SU-DHL-6 (cell line): ENCODE measurements around the gene PGLYRP3.
"Not testable (repeated sequence)": the region's sequence is repeated elsewhere in the genome, so short reads cannot be mapped to it uniquely, and the experiment has no call there.

Source experiments
- H2AFZ ChIP-seq: fragments of 200-600 bp; sonication (generic); 2 replicates; pipeline ENCODE4 v1.6.1; 2014; ENCODE audit warnings: low read depth, mild to moderate bottlenecking, moderate library complexity, mixed read lengths, antibody characterized with exemption, low read length; ENCODE audit not compliant: severe bottlenecking
- H3F3A ChIP-seq: fragments of 200-600 bp; shearing (Covaris generic); 2 replicates; pipeline ENCODE4 v1.6.0; 2016; ENCODE audit warnings: antibody characterized with exemption, mild to moderate bottlenecking; ENCODE audit not compliant: insufficient read depth
- H3K27ac ChIP-seq: fragments of 200-600 bp; sonication (generic); 2 replicates; pipeline ENCODE4 v1.5.1; 2016; ENCODE audit warnings: low read depth, mild to moderate bottlenecking, low read length, moderate library complexity, mixed read lengths
- H3K27me3 ChIP-seq: fragments of 200-600 bp; sonication (generic), shearing (Covaris generic); 2 replicates; pipeline ENCODE4 v1.6.0; 2014; ENCODE audit warnings: mild to moderate bottlenecking, low read length
- H3K36me3 ChIP-seq: fragments of 200-600 bp; sonication (generic); 2 replicates; pipeline ENCODE4 v1.6.1; 2014; ENCODE audit warnings: mild to moderate bottlenecking, low read length, mixed read lengths
- H3K4me2 ChIP-seq: fragments of 300-600, 200-600 bp; shearing (Covaris generic), sonication (generic); 2 replicates; pipeline ENCODE4 v1.6.0; 2014; ENCODE audit warnings: low read length, low read depth, mild to moderate bottlenecking; ENCODE audit not compliant: poor library complexity, severe bottlenecking
- H3K4me3 ChIP-seq: fragments of 200-600 bp; sonication (generic); 2 replicates; pipeline ENCODE4 v1.5.1; 2014; ENCODE audit warnings: antibody characterized with exemption, low read length, mild to moderate bottlenecking, mixed read lengths; ENCODE audit not compliant: insufficient read depth, poor library complexity, severe bottlenecking
- H3K79me2 ChIP-seq: fragments of 200-600 bp; sonication (generic); 2 replicates; pipeline ENCODE4 v1.6.1; 2014; ENCODE audit warnings: mild to moderate bottlenecking, low read length, moderate library complexity; ENCODE audit not compliant: insufficient read depth
- H3K9ac ChIP-seq: fragments of 200-600 bp; sonication (generic); 2 replicates; pipeline ENCODE4 v1.7.0; 2014; ENCODE audit warnings: mild to moderate bottlenecking, low read length
- H3K9me2 ChIP-seq: fragments of 200-600 bp; sonication (generic); replicated peaks from 2 replicates; pipeline ENCODE4 v1.6.1; 2014; ENCODE audit warnings: low read length; ENCODE audit not compliant: insufficient read depth
- H3K9me3 ChIP-seq: fragments of 200-600 bp; sonication (generic); 2 replicates; pipeline ENCODE4 v1.6.1; 2014; ENCODE audit warnings: low read length, mixed read lengths; ENCODE audit not compliant: insufficient read depth
- H4K20me1 ChIP-seq: fragments of 200-600 bp; sonication (generic); 2 replicates; pipeline ENCODE4 v1.6.1; 2014; ENCODE audit warnings: low read depth, mild to moderate bottlenecking, antibody characterized with exemption, low read length, moderate library complexity, mixed read lengths
- EZH2phosphoT487 ChIP-seq: fragments of 200-600 bp; sonication (generic), shearing (Covaris generic); conservative IDR thresholded peaks from 2 replicates; pipeline ENCODE4 v1.6.1; 2018; ENCODE audit warnings: mild to moderate bottlenecking, antibody characterized with exemption, low read length, moderate library complexity, mixed read lengths
- TF ChIP-seq, protein P1 (sequence below): fragments of 200-600 bp; sonication (generic); IDR thresholded peaks from one replicate; pipeline ENCODE4 v1.5.1; 2017; ENCODE audit warnings: antibody characterized with exemption, mild to moderate bottlenecking, low read length, moderate library complexity; ENCODE audit not compliant: insufficient read depth, poor library complexity, severe bottlenecking

The PGLYRP3 gene

DNA sequence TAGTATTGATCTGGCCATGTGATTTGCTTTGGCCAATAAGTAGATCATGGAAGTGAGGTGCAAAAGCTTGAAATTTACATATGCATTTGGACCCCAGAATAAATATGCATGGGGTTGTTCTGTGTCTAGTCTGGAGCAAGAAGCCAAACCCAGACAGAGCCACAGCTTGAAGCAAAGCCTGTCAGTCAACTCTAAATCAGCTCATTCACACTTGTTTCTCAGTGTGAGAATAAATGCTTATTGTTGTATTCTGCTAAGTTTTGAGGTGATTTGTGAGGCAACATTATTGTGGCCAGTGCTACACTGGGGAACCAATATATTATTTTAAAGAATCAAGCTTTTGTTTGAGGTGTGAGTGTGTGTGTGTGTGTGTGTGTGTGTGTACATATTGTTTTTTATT, 12.2 kb upstream of the PGLYRP3 start:
- Histone ChIP-seq H2AFZ (no peak overlapping the region), H3K4me3 (no peak overlapping the region), H3K36me3 (no peaks in the 10 kb centered on the region), H3K9me2 (no peaks in the 10 kb centered on the region), H3K9me3 (no peaks in the 10 kb centered on the region), H4K20me1 (no peaks in the 10 kb centered on the region), H3F3A (no peaks in the 10 kb centered on the region), H3K79me2 (no peaks in the 10 kb centered on the region), H3K4me2 (no peak overlapping the region), H3K9ac (no peak overlapping the region), H3K27me3 (no peaks in the 10 kb centered on the region), H3K27ac (no peak overlapping the region)
- no peak for TF ChIP-seq EZH2phosphoT487
- TF ChIP-seq, protein P1, sequence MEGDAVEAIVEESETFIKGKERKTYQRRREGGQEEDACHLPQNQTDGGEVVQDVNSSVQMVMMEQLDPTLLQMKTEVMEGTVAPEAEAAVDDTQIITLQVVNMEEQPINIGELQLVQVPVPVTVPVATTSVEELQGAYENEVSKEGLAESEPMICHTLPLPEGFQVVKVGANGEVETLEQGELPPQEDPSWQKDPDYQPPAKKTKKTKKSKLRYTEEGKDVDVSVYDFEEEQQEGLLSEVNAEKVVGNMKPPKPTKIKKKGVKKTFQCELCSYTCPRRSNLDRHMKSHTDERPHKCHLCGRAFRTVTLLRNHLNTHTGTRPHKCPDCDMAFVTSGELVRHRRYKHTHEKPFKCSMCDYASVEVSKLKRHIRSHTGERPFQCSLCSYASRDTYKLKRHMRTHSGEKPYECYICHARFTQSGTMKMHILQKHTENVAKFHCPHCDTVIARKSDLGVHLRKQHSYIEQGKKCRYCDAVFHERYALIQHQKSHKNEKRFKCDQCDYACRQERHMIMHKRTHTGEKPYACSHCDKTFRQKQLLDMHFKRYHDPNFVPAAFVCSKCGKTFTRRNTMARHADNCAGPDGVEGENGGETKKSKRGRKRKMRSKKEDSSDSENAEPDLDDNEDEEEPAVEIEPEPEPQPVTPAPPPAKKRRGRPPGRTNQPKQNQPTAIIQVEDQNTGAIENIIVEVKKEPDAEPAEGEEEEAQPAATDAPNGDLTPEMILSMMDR, result no peak

DNA sequence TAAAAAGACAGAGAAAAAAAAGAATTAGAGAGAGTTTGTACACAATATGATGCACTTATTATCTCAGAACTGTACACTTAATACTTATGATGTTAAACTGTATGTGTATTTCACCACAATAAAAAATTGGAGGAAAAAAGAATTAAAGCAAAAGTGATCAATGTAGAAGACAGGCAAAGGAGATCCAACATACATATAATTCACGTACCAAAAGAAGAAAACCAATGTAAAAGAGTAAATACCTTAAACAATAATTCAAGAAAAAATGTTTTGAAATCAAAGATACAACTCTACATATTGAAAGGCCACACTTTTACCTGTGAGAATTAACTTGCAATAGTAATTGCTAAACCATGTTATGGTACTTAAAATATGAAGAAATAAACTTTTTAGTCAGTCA, 9.8 kb upstream of the PGLYRP3 start:
- Histone ChIP-seq H3F3A (no peaks in the 10 kb centered on the region), H3K9me3 (no peaks in the 10 kb centered on the region), H3K4me2 (no peak overlapping the region), H3K4me3 (no peak overlapping the region), H3K9me2 (no peaks in the 10 kb centered on the region), H3K79me2 (no peaks in the 10 kb centered on the region), H3K27ac (no peak overlapping the region), H3K9ac (no peak overlapping the region), H3K27me3 (no peaks in the 10 kb centered on the region), H3K36me3 (no peaks in the 10 kb centered on the region), H2AFZ (no peak overlapping the region), H4K20me1 (no peaks in the 10 kb centered on the region)
- TF ChIP-seq EZH2phosphoT487, result no peak
- TF ChIP-seq, protein P1, result no peak

DNA sequence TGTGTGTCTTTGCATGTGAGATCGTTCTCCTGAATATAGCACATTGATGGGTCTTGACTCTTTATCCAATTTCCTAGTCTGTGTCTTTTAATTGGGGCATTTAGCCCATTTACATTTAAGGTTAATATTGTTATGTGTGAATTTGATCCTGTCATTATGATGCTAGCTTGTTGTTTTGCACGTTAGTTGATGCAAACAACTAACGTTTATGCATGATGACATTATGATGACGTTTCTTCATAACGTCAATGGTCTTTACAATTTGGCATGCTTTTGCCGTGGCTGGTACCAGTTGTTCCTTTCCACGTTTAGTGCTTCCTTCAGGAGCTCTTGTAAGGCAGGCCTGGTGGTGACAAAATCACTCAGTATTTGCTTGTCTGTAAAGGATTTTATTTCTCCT, 5.4 kb upstream of the PGLYRP3 start:
- H3K9me2 ChIP-seq, result not testable (repeated sequence)

DNA sequence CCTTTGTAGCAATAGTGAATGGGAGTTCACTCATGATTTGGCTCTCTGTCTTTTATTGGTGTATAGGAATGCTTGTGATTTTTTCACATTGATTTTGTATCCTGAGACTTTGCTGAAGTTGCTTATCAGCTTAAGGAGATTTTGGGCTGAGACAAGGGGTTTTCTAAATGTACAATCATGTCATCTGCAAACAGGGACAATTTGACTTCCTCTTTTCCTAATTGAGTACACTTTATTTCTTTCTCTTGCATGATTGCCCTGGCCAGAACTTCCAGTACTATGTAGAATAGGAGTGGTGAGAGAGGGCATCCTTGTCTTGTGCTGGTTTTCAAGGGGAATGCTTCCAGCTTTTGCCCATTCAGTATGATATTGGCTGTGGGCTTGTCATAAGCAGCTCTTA, 3.3 kb upstream of the PGLYRP3 start:
- H3K79me2 ChIP-seq, H3K27me3 ChIP-seq, H3K4me2 ChIP-seq, H4K20me1 ChIP-seq, H3K27ac ChIP-seq, H2AFZ ChIP-seq, H3K4me3 ChIP-seq, H3F3A ChIP-seq, H3K36me3 ChIP-seq, H3K9me3 ChIP-seq, H3K9me2 ChIP-seq, H3K9ac ChIP-seq: not testable (repeated sequence)

More for the DNA sequence above, 5.4 kb upstream of the PGLYRP3 start:
- H3K9ac ChIP-seq, H3K36me3 ChIP-seq, H2AFZ ChIP-seq, H3K27me3 ChIP-seq, H3K4me3 ChIP-seq, H3K4me2 ChIP-seq, H4K20me1 ChIP-seq, H3K27ac ChIP-seq, H3F3A ChIP-seq, H3K9me3 ChIP-seq, H3K79me2 ChIP-seq: not testable (repeated sequence)

DNA sequence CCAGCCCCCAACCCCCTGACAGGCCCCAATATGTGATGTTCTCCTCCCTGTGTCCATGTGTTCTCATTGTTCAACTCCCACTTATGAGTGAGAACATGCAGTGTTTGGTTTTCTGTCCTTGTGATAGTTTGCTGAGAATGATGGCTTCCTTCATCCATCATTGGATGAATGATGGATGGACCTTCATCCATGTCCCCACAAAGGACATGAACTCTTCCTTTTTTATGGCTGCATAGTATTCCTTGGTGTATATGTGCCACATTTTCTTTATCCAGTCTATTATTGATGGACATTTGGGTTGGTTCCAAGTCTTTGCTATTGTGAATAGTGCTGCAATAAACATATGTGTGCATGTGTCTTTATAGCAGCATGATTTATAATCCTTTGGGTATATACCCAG, 1.6 kb upstream of the PGLYRP3 start:
- not testable (repeated sequence) for H3K27ac ChIP-seq

More for the DNA sequence above, 1.6 kb upstream of the PGLYRP3 start:
- H3K9me2 ChIP-seq, H2AFZ ChIP-seq, H3K9ac ChIP-seq, H3K4me2 ChIP-seq, H4K20me1 ChIP-seq, H3K27me3 ChIP-seq, H3K4me3 ChIP-seq, H3K36me3 ChIP-seq, H3F3A ChIP-seq, H3K9me3 ChIP-seq, H3K79me2 ChIP-seq: not testable (repeated sequence)
